GM18502 (cell line): ENCODE data around the gene LARGE1.
A peak's percentile ranks its signal among the peaks of the same experiment; 100 is the strongest.

ENCODE experiments used
- ATAC-seq: cut with Tn5 transposase; IDR thresholded peaks from one replicate; pipeline ENCODE4 v1.9.1; 2021; ENCODE audit warnings: mild to moderate bottlenecking; ENCODE audit not compliant: unreplicated experiment, poor library complexity

The LARGE1 gene

GRCh38 chr22:33361581-33361980 lies 558.7 kb downstream of the LARGE1 start:
- ATAC-seq, result no peak

- no peak for ATAC-seq
Measured at GRCh38 chr22:33357981-33358399, 562.3 kb downstream of the LARGE1 start.

- no peak for ATAC-seq
Measured at GRCh38 chr22:33354928-33355327, 565.3 kb downstream of the LARGE1 start.

- no peak for ATAC-seq
Measured at GRCh38 chr22:33353502-33353901, 566.8 kb downstream of the LARGE1 start.

GRCh38 chr22:33352768-33353167 lies 567.5 kb downstream of the LARGE1 start:
- ATAC-seq, result no peak

- ATAC-seq, result no peak
Measured at GRCh38 chr22:33350961-33351360, 569.3 kb downstream of the LARGE1 start.

GRCh38 chr22:33350491-33350890 lies 569.8 kb downstream of the LARGE1 start:
- ATAC-seq, result no peak

GRCh38 chr22:33347002-33347401 lies 573.3 kb downstream of the LARGE1 start:
- ATAC-seq, result no peak

GRCh38 chr22:33341611-33342010 lies 578.7 kb downstream of the LARGE1 start:
- ATAC-seq, result no peak

GRCh38 chr22:33337524-33337923 lies 582.8 kb downstream of the LARGE1 start:
- ATAC-seq, result no peak

- no peak for ATAC-seq
Measured at GRCh38 chr22:33335611-33336279, 584.5 kb downstream of the LARGE1 start.

- ATAC-seq, result no peak
Measured at GRCh38 chr22:33332538-33332937, 587.7 kb downstream of the LARGE1 start.

GRCh38 chr22:33331017-33331416 lies 589.3 kb downstream of the LARGE1 start:
- no peak for ATAC-seq

GRCh38 chr22:33330534-33330933 lies 589.7 kb downstream of the LARGE1 start:
- no peak for ATAC-seq

GRCh38 chr22:33329398-33329797 lies 590.9 kb downstream of the LARGE1 start:
- no peak for ATAC-seq

- ATAC-seq, result no peak
Measured at GRCh38 chr22:33328789-33329296, 591.4 kb downstream of the LARGE1 start.

GRCh38 chr22:33327348-33327860 lies 592.9 kb downstream of the LARGE1 start:
- ATAC-seq, result no peak

GRCh38 chr22:33326540-33327295 lies 593.6 kb downstream of the LARGE1 start:
- ATAC-seq, result no peak

- peak; percentile 73 for ATAC-seq
Measured at GRCh38 chr22:33325232-33326004, 594.9 kb downstream of the LARGE1 start.

- ATAC-seq, result no peak
Measured at GRCh38 chr22:33324228-33324627, 596.0 kb downstream of the LARGE1 start.

- ATAC-seq, result no peak
Measured at GRCh38 chr22:33321466-33321865, 598.8 kb downstream of the LARGE1 start.
